ENCODE data around the gene HEATR3. TPM values are rescaled to one million over a fixed set of nuclear protein-coding genes. Genes with fewer than 3 reads are reported as not detected.

Gene HEATR3
- total and polyA plus RNA-seq, 2 donors (not counting 1 experiment from before 2014, with no cell fraction given), result 18.0 to 21.0 TPM

GRCh38 chr16:50133214-50133613 is 67.4 kb downstream of the HEATR3 start:
- no peaks in the 10 kb centered on the region for H3K9me3 ChIP-seq (ENCODE audit: control extremely low read depth in 1 of 3, control insufficient read depth in 2 of 3, insufficient read depth in 1 of 3, low read length in 2 of 3)
- Mint-ChIP-seq H3K27me3 (peaks cover 3% of the 10 kb centered on the region), H3K27ac (no peak overlapping the region), H3K4me1 (no peaks in the 10 kb centered on the region), H3K4me3 (no peak overlapping the region), H3K9me3 (ENCODE audit: insufficient read depth) (no peaks in the 10 kb centered on the region)
- CTCF ChIA-PET, result interaction anchor here (0.7 kb wide), 1 partner anchor 67 kb away, joined by 3 read pairs; the partner anchor contains the start of gene HEATR3
- H3K79me2 ChIP-seq (ENCODE audit: control insufficient read depth, insufficient read depth, low read length), result no peaks in the 10 kb centered on the region
- no CpG with 5 or more reads among the region's 2 CpGs for WGBS (ENCODE audit: insufficient coverage)
- no peaks in the 10 kb centered on the region for H4K20me1 ChIP-seq (ENCODE audit: control insufficient read depth, insufficient read depth, low read length, poor library complexity, severe bottlenecking)
- H2AFZ ChIP-seq (ENCODE audit: insufficient read depth, low read depth, low read length, poor library complexity, severe bottlenecking), result no peak overlapping the region
- H3K4me3 ChIP-seq (ENCODE audit: control extremely low read depth in 1 of 5, extremely low read depth in 1 of 5, insufficient read depth in 1 of 5, low read depth in 2 of 5, low read length in 4 of 5), result no peak overlapping the region
- H3K27me3 ChIP-seq (replicated peaks in 1 of 4; ENCODE audit: control extremely low read depth in 1 of 4, control insufficient read depth in 3 of 4, insufficient read depth in 4 of 4, low read length in 3 of 4), result no peaks in the 10 kb centered on the region
- H3K4me2 ChIP-seq (replicated peaks; ENCODE audit: low read depth, low read length, poor library complexity, severe bottlenecking), result no peak overlapping the region
- ATAC-seq (ENCODE audit: low read depth) (no peak), DNase-seq (no peak)
- no peak overlapping the region for H3K27ac ChIP-seq (ENCODE audit: low read length in 2 of 2)
- POLR2A ChIA-PET, result interaction anchor here (0.8 kb wide), 1 partner anchor 19 kb away, joined by 3 read pairs; no protein-coding TSS in a partner anchor
- intact Hi-C loops (cut with micrococcal nuclease), result no loop called here
- H3K36me3 ChIP-seq (replicated peaks in 1 of 2; ENCODE audit: control extremely low read depth in 1 of 2, control insufficient read depth in 1 of 2, extremely low read depth in 1 of 2, insufficient read depth in 2 of 2, low read length in 1 of 2), result no peaks in the 10 kb centered on the region
- no peak for TF ChIP-seq CTCF (IDR thresholded peaks at IDR 0.05)
- TF ChIP-seq EZH2 (IDR thresholded peaks at IDR 0.05; ENCODE audit: borderline replicate concordance, insufficient read depth, low read depth, low read length, poor library complexity, severe bottlenecking), result no peak
- H3K4me1 ChIP-seq (ENCODE audit: control insufficient read depth in 2 of 2, insufficient read depth in 2 of 2, low read length in 2 of 2), result no peaks in the 10 kb centered on the region
- no peak overlapping the region for H3K9ac ChIP-seq (ENCODE audit: low read length)

- H3K9me3 Mint-ChIP-seq (ENCODE audit: insufficient read depth), result no peaks in the 10 kb centered on the region
- DNase-seq (no peak), ATAC-seq (ENCODE audit: low read depth) (no peak)
- H3K27me3 ChIP-seq (replicated peaks in 1 of 4; ENCODE audit: control extremely low read depth in 1 of 4, control insufficient read depth in 3 of 4, insufficient read depth in 4 of 4, low read length in 3 of 4), result no peaks in the 10 kb centered on the region
- no peak overlapping the region for H3K4me3 ChIP-seq (ENCODE audit: control extremely low read depth in 1 of 5, extremely low read depth in 1 of 5, insufficient read depth in 1 of 5, low read depth in 2 of 5, low read length in 4 of 5)
- no peaks in the 10 kb centered on the region for H3K4me1 ChIP-seq (ENCODE audit: control insufficient read depth in 2 of 2, insufficient read depth in 2 of 2, low read length in 2 of 2)
- H3K36me3 ChIP-seq (replicated peaks in 1 of 2; ENCODE audit: control extremely low read depth in 1 of 2, control insufficient read depth in 1 of 2, extremely low read depth in 1 of 2, insufficient read depth in 2 of 2, low read length in 1 of 2), result no peaks in the 10 kb centered on the region
- no peaks in the 10 kb centered on the region for H3K79me2 ChIP-seq (ENCODE audit: control insufficient read depth, insufficient read depth, low read length)
- H3K27ac Mint-ChIP-seq, result no peak overlapping the region
- TF ChIP-seq EZH2 (IDR thresholded peaks at IDR 0.05; ENCODE audit: borderline replicate concordance, insufficient read depth, low read depth, low read length, poor library complexity, severe bottlenecking), result no peak
- TF ChIP-seq CTCF (IDR thresholded peaks at IDR 0.05), result no peak
- no peaks in the 10 kb centered on the region for H3K9me3 ChIP-seq (ENCODE audit: control extremely low read depth in 1 of 3, control insufficient read depth in 2 of 3, insufficient read depth in 1 of 3, low read length in 2 of 3)
- H3K4me2 ChIP-seq (replicated peaks; ENCODE audit: low read depth, low read length, poor library complexity, severe bottlenecking), result no peak overlapping the region
- intact Hi-C loops (cut with micrococcal nuclease), result no loop called here
- peaks cover 3% of the 10 kb centered on the region for H3K27me3 Mint-ChIP-seq
- H3K27ac ChIP-seq (ENCODE audit: low read length in 2 of 2), result no peak overlapping the region
- H4K20me1 ChIP-seq (ENCODE audit: control insufficient read depth, insufficient read depth, low read length, poor library complexity, severe bottlenecking), result no peaks in the 10 kb centered on the region
- ChIA-PET POLR2A (no interaction called here), CTCF (interaction anchor here (1.0 kb wide), 1 partner anchor 74 kb away, joined by 6 read pairs; no protein-coding TSS in a partner anchor)
- no peaks in the 10 kb centered on the region for H3K4me1 Mint-ChIP-seq
- no peak overlapping the region for H2AFZ ChIP-seq (ENCODE audit: insufficient read depth, low read depth, low read length, poor library complexity, severe bottlenecking)
- no peak overlapping the region for H3K4me3 Mint-ChIP-seq
- H3K9ac ChIP-seq (ENCODE audit: low read length), result no peak overlapping the region
These were observed 70.6 kb downstream of the HEATR3 start for GRCh38 chr16:50136399-50136798.
